Astrocyte (in vitro differentiated cells and primary cell): ENCODE data around the gene NRN1L. TPM values are rescaled to one million over a fixed set of nuclear protein-coding genes. Genes with fewer than 3 reads are reported as not detected.

Source experiments
- DNase-seq: peaks from one replicate; pipeline ENCODE4 v3.0.0-alpha.2; 2010; ENCODE audit warnings: low read depth
- FAIRE-seq: peaks from 2 replicates; lab custom pipeline; 2011; peaks lifted over from hg19 to GRCh38; lab: Jason Lieb, UNC
- H2AFZ ChIP-seq: 2 replicates; pipeline ENCODE4 v1.6.0; 2012; ENCODE audit warnings: low read depth, low read length, inconsistent platforms
- H3K27ac ChIP-seq: 2 replicates; pipeline ENCODE4 v1.5.1; 2011; ENCODE audit warnings: low read depth, low read length, inconsistent platforms
- H3K27me3 ChIP-seq: 2 replicates; pipeline ENCODE4 v1.6.0; 2011; ENCODE audit warnings: low read length, inconsistent platforms; ENCODE audit not compliant: insufficient read depth
- H3K36me3 ChIP-seq: 2 replicates; pipeline ENCODE4 v1.5.1; 2011; ENCODE audit warnings: low read length, inconsistent platforms; ENCODE audit not compliant: insufficient read depth
- H3K4me1 ChIP-seq: 2 replicates; pipeline ENCODE4 v1.5.1; 2011; ENCODE audit warnings: low read length, inconsistent platforms; ENCODE audit not compliant: insufficient read depth
- H3K4me2 ChIP-seq: 2 replicates; pipeline ENCODE4 v1.6.0; 2012; ENCODE audit warnings: low read length, inconsistent platforms
- H3K4me3 ChIP-seq: 2 replicates; pipeline ENCODE4 v1.5.1; 2011; ENCODE audit warnings: low read depth, mild to moderate bottlenecking, low read length, inconsistent platforms; ENCODE audit not compliant: insufficient read depth
- H3K79me2 ChIP-seq: 2 replicates; pipeline ENCODE4 v1.6.0; 2012; ENCODE audit warnings: mild to moderate bottlenecking, low read length, inconsistent platforms; ENCODE audit not compliant: insufficient read depth
- H3K9ac ChIP-seq: 2 replicates; pipeline ENCODE4 v1.6.0; 2012; ENCODE audit warnings: mild to moderate bottlenecking, low read length, inconsistent platforms
- H3K9me3 ChIP-seq: 2 replicates; pipeline ENCODE4 v1.5.1; 2012; ENCODE audit warnings: low read depth, mild to moderate bottlenecking, low read length, inconsistent platforms; ENCODE audit not compliant: insufficient read depth
- H4K20me1 ChIP-seq: 2 replicates; pipeline ENCODE4 v1.6.0; 2012; ENCODE audit warnings: low read length, inconsistent platforms; ENCODE audit not compliant: insufficient read depth
- H3K27ac Mint-ChIP-seq: one replicate; pipeline ENCODE4 v1.8.0; 2021; ENCODE audit warnings: mild to moderate bottlenecking, mixed read lengths; ENCODE audit not compliant: unreplicated experiment
- H3K27me3 Mint-ChIP-seq: one replicate; pipeline ENCODE4 v1.8.0; 2021; ENCODE audit warnings: low read depth, mixed read lengths; ENCODE audit not compliant: unreplicated experiment
- H3K36me3 Mint-ChIP-seq: one replicate; pipeline ENCODE4 v1.8.0; 2021; ENCODE audit warnings: low read depth, mixed read lengths; ENCODE audit not compliant: unreplicated experiment
- H3K4me1 Mint-ChIP-seq: one replicate; pipeline ENCODE4 v1.8.0; 2021; ENCODE audit warnings: low read depth, mixed read lengths; ENCODE audit not compliant: unreplicated experiment
- H3K4me3 Mint-ChIP-seq: one replicate; pipeline ENCODE4 v1.8.0; 2021; ENCODE audit warnings: mild to moderate bottlenecking, moderate library complexity, mixed read lengths; ENCODE audit not compliant: unreplicated experiment
- H3K9me3 Mint-ChIP-seq: one replicate; pipeline ENCODE4 v1.8.0; 2021; ENCODE audit warnings: mild to moderate bottlenecking, mixed read lengths; ENCODE audit not compliant: unreplicated experiment
- EZH2 ChIP-seq: IDR thresholded peaks from 2 replicates; pipeline ENCODE4 v1.6.1; 2012; ENCODE audit warnings: mild to moderate bottlenecking, low read length, inconsistent platforms; ENCODE audit not compliant: insufficient read depth
- total RNA-seq: library from RNA; stranded (reverse); gene quantifications from 2 replicates; pipeline ENCODE4 v1.2.1, GENCODE V29; 2021
- TF ChIP-seq, protein P1 (sequence below): IDR thresholded peaks from 2 replicates; pipeline ENCODE4 v1.5.1; 2011; ENCODE audit warnings: low read depth, mild to moderate bottlenecking, inconsistent platforms, low read length, moderate library complexity; ENCODE audit not compliant: insufficient read depth

Gene NRN1L
- total RNA-seq, 1 donor from 2014 or later = 0.82 TPM

DNA sequence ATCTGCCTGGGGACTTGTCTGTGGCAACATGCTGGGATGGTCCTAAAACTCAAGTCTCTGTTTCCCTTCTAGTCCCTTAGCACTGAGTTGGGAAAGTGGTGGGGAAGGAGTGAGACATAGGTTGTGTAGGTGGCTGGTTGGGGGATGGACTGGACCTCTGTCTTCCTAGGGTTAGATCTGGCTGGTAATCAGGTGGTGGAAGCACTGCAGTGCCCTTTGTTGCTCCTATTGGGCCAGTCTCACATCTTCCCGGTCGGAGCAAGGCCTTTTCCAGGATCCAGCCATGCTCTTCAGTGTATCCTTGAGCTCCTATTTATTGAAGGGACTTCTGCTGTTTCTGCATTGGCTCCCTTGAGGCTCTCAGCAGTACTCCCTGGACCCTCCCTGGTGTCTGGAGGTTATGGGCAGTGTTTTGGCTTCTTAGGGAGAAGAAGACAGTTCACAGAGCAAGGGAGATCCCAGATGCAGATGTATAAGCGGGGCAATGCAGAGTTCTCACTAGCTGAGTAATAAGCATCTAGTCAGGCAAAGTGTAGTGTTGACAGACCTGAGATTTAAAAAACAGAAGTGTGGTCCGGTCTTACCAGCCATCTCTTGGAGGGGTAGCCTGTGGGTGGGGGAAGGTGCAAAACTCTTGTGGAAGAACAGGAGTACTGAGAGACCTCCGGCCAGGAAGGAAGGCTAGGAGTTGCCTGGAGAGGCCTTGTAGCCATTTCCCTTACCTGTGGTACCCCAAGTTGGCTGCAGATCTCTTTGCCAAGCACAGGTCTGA lies 39.2 kb upstream of the NRN1L start:
- no peak for FAIRE-seq
- Histone ChIP-seq H3K27ac (no peak overlapping the region), H3K79me2 (peaks cover 79% of the 10 kb centered on the region), H3K27me3 (no peaks in the 10 kb centered on the region), H3K9me3 (no peaks in the 10 kb centered on the region), H2AFZ (no peak overlapping the region), H3K4me3 (peak overlapping the region; percentile 90), H3K36me3 (peaks cover 3% of the 10 kb centered on the region), H3K4me2 (peak overlapping the region; percentile 96), H3K4me1 (peaks cover 45% of the 10 kb centered on the region), H4K20me1 (peaks cover 41% of the 10 kb centered on the region), H3K9ac (peak overlapping the region; percentile 99)
- peak overlapping the region; percentile 97 for H3K27ac Mint-ChIP-seq
- no peak for TF ChIP-seq EZH2
- TF ChIP-seq, protein P1, sequence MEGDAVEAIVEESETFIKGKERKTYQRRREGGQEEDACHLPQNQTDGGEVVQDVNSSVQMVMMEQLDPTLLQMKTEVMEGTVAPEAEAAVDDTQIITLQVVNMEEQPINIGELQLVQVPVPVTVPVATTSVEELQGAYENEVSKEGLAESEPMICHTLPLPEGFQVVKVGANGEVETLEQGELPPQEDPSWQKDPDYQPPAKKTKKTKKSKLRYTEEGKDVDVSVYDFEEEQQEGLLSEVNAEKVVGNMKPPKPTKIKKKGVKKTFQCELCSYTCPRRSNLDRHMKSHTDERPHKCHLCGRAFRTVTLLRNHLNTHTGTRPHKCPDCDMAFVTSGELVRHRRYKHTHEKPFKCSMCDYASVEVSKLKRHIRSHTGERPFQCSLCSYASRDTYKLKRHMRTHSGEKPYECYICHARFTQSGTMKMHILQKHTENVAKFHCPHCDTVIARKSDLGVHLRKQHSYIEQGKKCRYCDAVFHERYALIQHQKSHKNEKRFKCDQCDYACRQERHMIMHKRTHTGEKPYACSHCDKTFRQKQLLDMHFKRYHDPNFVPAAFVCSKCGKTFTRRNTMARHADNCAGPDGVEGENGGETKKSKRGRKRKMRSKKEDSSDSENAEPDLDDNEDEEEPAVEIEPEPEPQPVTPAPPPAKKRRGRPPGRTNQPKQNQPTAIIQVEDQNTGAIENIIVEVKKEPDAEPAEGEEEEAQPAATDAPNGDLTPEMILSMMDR = no peak
- H3K36me3 Mint-ChIP-seq = peaks cover 6% of the 10 kb centered on the region
- H3K9me3 Mint-ChIP-seq = no peaks in the 10 kb centered on the region
- peak overlapping the region; percentile 92 for H3K4me3 Mint-ChIP-seq
- no peak for DNase-seq
- H3K27me3 Mint-ChIP-seq = no peaks in the 10 kb centered on the region
- peaks cover 30% of the 10 kb centered on the region for H3K4me1 Mint-ChIP-seq

DNA sequence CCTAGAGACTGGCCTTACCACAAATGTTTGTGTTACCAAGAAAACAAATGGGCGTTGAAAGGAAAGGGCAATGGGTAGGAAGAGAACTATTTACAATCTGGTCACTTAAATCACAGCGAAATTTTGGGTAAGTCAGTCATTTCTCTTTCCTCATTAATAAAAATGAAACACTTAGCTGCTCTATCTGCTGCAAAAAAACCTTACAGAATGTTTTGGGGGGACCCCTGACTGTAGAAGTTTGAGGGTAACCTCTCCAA lies 38.7 kb upstream of the NRN1L start:
- DNase-seq (no peak), FAIRE-seq (no peak)
- peaks cover 45% of the 10 kb centered on the region for H3K4me1 ChIP-seq
- peaks cover 45% of the 10 kb centered on the region for H4K20me1 ChIP-seq
- H3K27ac ChIP-seq = peak overlapping the region; percentile 92
- Mint-ChIP-seq H3K9me3 (no peaks in the 10 kb centered on the region), H3K4me1 (peaks cover 30% of the 10 kb centered on the region), H3K27me3 (no peaks in the 10 kb centered on the region), H3K4me3 (peak overlapping the region; percentile 92), H3K36me3 (peaks cover 6% of the 10 kb centered on the region), H3K27ac (peak overlapping the region; percentile 97)
- peaks cover 84% of the 10 kb centered on the region for H3K79me2 ChIP-seq
- H3K9ac ChIP-seq = peak overlapping the region; percentile 99
- peaks cover 3% of the 10 kb centered on the region for H3K36me3 ChIP-seq
- H3K4me3 ChIP-seq = peak overlapping the region; percentile 90
- H3K9me3 ChIP-seq = no peaks in the 10 kb centered on the region
- no peaks in the 10 kb centered on the region for H3K27me3 ChIP-seq
- TF ChIP-seq EZH2 = no peak
- TF ChIP-seq, protein P1 = no peak
- H2AFZ ChIP-seq = peak overlapping the region; percentile 97
- H3K4me2 ChIP-seq = peak overlapping the region; percentile 96
